ENCODE data around the gene POLR2J. TPM values are rescaled to one million over a fixed set of nuclear protein-coding genes. Genes with fewer than 3 reads are reported as not detected.
"Not testable (repeated sequence)": the region's sequence is repeated elsewhere in the genome, so short reads cannot be mapped to it uniquely, and the experiment has no call there.

The POLR2J gene
- total RNA-seq, 1 donor from 2014 or later, result 32.1 TPM

GRCh38 chr7:102494473-102495149, 15.9 kb upstream of the POLR2J start:
- DNase-seq (ENCODE audit: low read depth in 2 of 2), result not testable (repeated sequence)

DNA sequence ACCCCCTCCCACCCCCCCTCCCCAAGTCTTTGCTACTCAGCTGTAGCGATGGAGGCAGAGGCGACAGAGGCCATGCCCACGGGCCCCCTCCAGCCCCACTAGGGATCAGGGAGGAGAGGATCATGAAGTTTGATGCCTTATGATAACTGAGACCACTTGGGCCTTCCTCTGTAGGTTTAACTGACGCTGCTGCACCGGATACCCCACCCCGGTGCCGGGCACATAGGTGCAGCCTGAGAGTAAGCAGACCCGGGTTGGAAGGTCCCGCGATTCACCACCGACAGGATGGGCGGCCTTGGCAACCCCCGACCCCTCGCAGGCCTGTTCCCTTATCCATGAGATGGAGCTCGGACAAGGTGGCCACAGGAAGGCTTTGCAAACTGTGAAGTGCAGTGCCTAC, 15.3 kb upstream of the POLR2J start:
- not testable (repeated sequence) for DNase-seq (ENCODE audit: low read depth in 2 of 2)

- DNase-seq (ENCODE audit: low read depth in 2 of 2), result not testable (repeated sequence)
Observed at GRCh38 chr7:102493220-102493935, 14.7 kb upstream of the POLR2J start.

DNA sequence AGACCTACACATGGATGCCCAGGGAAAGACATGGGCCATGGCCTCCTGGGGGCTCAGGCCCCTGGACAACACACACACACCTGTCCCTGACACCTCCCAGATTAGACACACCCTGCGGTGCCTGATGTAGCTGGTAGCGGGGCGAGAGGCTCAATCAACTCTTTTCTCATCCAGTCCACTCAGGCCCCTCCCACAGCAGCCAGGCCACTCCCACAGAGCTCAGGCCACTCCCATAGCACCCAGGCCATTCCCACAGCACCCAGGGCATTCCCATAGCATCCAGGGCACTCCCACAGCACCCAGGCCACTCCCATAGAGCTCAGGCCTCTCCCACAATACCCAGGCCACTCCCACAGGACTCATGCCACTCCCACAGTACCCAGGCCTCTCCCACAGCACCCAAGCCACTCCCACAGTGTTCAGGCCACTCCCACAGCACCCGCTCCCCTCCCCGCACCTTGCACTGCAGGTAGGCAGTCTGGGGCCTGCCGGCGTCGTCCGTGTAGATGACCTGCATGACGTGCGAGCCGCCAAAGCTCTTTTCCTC, 11.9 kb upstream of the POLR2J start:
- not testable (repeated sequence) for DNase-seq (ENCODE audit: low read depth in 2 of 2)

DNA sequence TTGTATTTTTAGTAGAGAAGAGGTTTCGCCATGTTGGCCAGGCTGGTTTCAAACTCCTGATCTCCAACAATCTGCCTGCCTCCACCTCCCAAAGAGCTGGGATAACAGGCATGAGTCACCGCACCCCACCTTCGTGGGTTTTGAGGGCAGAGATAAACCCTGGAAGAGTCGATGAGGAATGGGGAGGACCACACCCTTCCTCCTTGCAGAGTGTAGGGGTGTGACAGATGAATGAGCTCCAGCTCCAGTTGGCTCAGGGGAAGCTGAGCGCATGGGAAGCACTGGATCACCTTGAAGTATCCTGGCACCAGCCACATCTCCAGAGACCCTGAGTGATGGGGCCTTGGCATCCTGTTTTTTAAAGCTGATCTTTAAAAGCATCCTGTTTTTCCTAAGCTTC, 5.6 kb upstream of the POLR2J start:
- not testable (repeated sequence) for DNase-seq (ENCODE audit: low read depth in 2 of 2)

GRCh38 chr7:102481962-102482361, 3.2 kb upstream of the POLR2J start:
- DNase-seq (ENCODE audit: low read depth in 2 of 2), result not testable (repeated sequence)

DNA sequence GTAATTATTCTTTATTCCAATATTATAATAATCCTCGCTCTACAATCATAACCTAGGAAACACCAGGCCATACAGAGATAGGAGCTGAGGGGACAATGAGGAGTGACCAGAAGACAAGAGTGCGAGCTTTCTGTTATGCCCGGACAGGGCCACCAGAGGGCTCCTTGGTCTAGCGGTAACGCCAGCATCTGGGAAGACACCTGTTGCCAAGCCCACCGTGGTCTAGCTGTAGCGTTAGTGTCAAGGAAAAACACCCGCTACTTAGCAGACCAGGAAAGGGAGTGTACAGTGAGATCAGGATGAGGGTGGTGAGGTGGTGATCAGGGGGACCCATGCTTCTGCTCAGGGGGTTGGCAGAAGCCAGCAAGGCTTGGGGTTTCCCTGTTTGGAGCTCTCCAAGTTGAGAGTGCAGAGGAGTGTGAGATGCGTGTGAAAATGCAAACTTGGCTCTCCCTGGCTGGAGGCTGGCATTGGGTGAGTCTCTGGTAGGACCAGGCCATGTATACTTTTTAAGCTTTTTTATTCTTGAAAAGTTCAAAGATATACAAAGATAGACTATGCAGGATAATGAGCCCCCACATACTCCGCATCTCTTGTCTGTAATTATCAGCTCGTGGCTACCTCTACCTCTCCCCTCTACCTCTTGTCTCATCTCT, 1.4 kb upstream of the POLR2J start:
- not testable (repeated sequence) for DNase-seq (ENCODE audit: low read depth in 2 of 2)

DNA sequence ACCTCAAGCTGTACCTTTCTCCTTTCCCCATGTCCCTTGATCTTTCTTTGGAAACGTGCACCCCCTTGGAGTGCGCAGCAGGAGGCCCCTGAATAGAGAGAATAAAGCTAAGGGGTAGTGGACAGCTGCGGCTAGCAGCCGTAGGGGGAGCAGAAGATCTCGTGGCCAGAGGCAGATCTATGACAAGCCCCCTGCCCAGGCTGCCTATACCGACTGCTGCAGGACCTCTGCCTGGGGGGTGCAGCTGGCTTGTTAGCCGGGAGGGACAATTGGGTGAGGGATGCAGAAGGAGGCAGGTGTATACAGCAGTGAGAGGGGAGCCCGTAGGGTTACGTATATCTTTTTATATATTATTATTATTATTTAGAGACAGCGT, 475 bp upstream of the POLR2J start:
- not testable (repeated sequence) for DNase-seq (ENCODE audit: low read depth in 2 of 2)

DNA sequence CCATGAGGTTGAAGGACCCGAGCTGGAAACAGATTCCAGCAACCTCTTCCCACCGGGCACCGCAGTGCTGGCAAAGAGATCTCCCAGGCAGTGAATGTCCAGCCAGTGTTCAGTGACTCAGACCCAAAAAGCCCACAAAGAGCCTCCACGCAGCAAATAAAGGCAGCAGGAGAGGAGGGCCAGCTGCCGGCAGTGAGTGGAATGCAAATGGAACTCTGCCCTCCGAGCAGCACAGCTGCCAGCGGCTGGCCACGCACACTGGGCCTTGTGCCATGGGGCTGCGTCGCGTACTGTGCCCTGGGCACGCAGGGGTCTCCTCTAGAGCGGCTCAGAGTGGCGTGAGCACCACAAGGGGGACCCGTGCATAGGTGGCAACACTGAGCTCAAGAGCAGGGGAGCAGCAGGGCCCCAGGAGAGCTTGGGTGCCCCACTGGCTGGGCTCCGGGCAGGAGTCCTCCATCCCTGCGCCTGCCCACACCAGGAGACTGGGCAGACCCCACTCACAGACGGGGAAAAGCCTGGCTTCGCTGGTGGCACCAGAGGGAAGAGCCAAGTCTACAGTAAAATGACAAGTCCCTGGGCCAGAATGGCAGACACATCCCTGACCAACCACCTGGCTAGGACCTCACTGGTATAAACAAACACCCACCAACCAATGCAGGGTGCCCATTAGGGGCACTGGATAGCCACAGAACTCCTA, 3.8 kb downstream of the POLR2J start:
- DNase-seq (ENCODE audit: low read depth in 2 of 2), result not testable (repeated sequence)

DNA sequence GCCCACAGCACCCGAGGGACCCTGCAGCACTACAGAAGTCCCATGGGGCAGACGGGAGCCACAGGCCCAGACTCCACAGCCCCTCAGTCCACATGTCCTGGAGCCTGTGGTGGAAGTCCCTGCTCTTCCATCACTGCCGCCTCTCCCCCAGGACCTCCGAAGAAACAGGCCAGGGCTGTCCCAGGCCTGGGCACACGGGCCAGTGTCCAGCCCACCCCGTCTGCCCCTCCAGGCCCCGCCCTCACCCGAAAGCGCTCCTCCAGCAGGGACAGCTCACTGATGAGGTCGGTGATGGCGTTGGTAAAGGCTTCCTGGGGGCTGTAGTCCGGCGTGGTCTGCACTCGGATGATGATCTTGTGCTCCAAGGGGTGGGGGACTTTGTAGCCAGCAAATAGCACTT, 4.6 kb downstream of the POLR2J start:
- not testable (repeated sequence) for DNase-seq (ENCODE audit: low read depth in 2 of 2)

DNA sequence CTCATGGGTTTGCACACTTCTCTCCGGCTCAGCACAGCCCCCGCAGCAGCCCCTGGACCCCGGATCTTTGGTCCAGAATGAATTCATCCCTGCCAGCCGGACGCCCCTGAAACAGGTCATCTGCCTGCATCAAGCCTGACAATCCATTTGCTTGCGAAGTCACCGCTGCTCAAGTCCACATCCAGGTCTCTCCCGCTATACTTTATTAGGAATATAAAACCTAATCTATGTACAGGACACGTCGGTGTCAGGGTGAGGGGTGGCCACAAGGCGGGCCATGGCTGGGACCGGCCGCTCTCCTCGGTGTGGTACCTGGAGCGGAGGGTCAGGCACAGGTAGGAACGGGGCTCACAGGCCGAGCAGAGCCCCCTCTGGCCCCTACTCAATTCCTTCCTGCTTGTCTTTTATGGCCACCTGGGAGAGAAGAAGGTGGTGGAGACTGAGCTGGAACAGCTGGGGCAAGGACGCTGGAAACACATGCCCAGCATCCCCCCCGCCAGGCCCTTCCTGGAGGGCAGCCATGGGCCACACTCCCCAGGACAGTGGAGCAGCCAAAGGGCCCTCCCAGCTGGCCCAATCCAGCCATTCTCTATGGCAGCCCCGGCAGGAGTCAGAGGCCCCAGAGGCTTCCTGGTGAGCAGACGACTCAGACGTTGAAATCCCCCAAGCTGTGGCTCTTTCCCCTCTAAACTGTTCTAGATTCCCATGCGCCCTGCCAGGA, 5.3 kb downstream of the POLR2J start:
- no peak for DNase-seq (ENCODE audit: low read depth in 2 of 2)

DNA sequence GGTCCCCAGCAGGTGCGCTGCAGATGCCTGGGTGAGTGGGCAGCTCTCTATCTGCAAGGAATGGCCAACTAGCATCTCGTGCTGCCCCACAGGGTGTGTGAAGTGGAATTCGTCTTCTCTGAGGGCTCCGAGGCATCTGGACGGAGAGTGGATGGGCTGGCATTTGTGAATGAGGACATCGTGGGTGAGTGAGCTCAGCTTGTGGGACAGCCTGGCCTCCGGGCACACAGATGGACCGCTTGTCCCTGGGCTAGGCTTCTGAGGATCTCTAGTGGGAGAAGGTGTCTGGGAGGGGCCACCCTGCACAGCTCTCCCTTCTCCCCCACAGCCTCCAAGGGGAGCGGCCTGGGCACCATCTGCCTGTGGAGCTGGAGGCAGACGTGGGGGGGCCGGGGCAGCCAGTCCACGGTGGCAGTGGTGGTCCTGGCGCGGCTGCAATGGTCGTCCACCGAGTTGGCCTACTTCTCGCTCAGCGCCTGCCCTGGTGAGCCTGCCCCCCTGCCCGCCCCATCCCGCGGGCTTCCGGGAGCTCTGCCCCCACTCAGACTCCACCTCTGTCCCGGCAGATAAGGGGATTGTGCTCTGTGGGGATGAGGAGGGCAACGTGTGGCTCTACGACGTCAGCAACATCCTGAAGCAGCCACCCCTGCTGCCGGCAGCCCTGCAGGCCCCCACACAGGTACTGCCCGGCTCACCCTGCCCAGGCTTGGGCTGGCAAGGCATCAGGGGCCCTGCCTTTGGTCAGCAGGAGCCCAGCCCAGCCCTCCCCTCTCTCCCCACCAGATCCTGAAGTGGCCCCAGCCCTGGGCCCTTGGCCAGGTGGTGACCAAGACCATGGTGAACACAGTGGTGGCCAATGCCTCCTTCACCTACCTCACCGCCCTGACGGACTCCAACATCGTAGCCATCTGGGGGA, 6.3 kb downstream of the POLR2J start:
- no peak for DNase-seq (ENCODE audit: low read depth in 2 of 2)

DNA sequence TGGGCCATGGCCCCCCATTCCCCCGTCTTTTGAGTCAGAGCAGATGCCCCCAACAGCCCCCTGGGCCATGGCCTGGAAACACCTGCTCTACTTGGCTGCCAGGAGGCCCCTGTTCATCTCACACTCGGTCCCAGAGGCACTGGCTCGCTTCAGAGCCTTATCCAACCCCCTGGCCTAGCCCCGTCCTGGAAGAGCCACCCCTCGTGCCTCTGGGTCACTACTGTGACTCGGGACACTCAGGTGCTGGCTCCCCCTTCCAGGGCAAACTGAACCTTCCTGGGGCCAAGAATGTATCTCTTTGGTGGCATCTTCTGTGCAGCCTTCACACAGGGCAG, 7.0 kb downstream of the POLR2J start:
- DNase-seq (ENCODE audit: low read depth in 2 of 2), result no peak

- DNase-seq (ENCODE audit: low read depth in 2 of 2), result no peak
Observed at GRCh38 chr7:102469972-102470825, 8.5 kb downstream of the POLR2J start.

- no peak for DNase-seq (ENCODE audit: low read depth in 2 of 2)
Observed at GRCh38 chr7:102469351-102469971, 9.3 kb downstream of the POLR2J start.

DNA sequence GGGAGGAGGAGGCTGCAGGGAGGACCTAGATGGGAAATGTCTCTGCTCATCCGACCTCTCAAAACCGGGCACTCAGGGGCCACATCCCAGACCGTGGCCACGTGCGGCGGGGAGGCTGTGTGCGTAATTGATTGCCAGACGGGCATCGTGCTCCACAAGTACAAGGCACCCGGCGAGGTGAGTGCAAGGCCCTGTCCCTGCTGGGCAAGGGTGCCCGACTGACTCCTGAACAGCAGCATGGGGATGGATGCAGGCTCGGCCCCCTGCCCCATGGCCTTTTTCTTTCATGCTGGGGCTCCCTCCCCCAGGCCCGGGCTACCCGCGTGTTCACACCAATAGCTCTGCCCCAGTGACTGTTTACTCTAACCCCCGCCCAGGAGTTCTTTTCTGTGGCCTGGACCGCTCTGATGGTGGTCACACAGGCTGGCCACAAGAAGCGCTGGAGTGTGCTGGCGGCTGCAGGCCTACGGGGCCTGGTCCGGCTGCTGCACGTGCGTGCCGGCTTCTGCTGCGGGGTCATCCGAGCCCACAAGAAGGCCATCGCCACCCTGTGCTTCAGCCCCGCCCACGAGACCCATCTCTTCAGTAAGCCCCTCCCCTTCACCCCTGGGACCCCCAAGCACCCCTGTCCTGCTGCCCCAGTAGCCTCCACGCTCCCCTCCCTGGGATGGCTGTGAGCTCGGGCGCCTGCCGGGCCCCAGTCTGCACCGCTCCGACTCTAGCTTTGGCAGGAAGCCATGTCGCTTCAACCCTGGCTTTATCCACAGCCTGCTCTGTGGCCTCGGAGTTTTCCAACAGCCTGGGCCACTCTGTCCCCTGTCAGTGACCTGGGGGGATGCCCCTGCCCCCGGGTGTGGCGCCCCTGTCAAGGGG, 10.0 kb downstream of the POLR2J start:
- no peak for DNase-seq (ENCODE audit: low read depth in 2 of 2)

GRCh38 chr7:102467581-102468477, 10.9 kb downstream of the POLR2J start:
- DNase-seq (ENCODE audit: low read depth in 2 of 2), result no peak
